Breast epithelium (tissue), 4 donors: ENCODE measurements around the gene B3GAT3. TPM values are rescaled to one million over a fixed set of nuclear protein-coding genes. Genes with fewer than 3 reads are reported as not detected.

Experiments
- DNase-seq, 2 donors: peaks; one replicate each; pipeline ENCODE4 v3.0.0-alpha.2; 2019; ENCODE audit warnings: low spot score in 2 of 2
- H3K27ac ChIP-seq, 2 donors: fragments of 200-600 bp; sonication (generic) in 1 of 2; one replicate each; pipeline ENCODE4 v1.5.1; 2016 to 2019; ENCODE audit warnings: mild to moderate bottlenecking in 1 of 2
- H3K27me3 ChIP-seq, 2 donors: fragments of 200-600 bp; sonication (generic) in 1 of 2; one replicate each; pipeline versions ENCODE4 v1.5.1 to v1.6.0; 2017 to 2019; ENCODE audit warnings: control low read depth in 1 of 2, mild to moderate bottlenecking in 1 of 2
- H3K36me3 ChIP-seq: fragments of 200-600 bp; one replicate; pipeline ENCODE4 v1.5.1; 2019
- H3K4me1 ChIP-seq, 2 donors: fragments of 200-600 bp; sonication (generic); one replicate each; pipeline ENCODE4 v1.5.1; 2016 to 2019; ENCODE audit warnings: control low read depth in 1 of 2
- H3K4me3 ChIP-seq, 3 donors: fragments of 200-600 bp; sonication (generic); 1 replicate in 2 of 3; 2 replicates in 1 of 3; pipeline ENCODE4 v1.5.1; 2016 to 2019; ENCODE audit warnings: mild to moderate bottlenecking in 3 of 3, moderate library complexity in 2 of 3
- H3K9me3 ChIP-seq, 2 donors: fragments of 200-600 bp; sonication (generic) in 1 of 2; one replicate each; pipeline ENCODE4 v1.5.1; 2016 to 2019; ENCODE audit warnings: control low read depth in 1 of 2
- CTCF ChIP-seq, 3 donors: fragments of 450-650 bp; IDR thresholded peaks; one replicate each; pipeline ENCODE4 v1.5.1; 2016 to 2017; ENCODE audit warnings: antibody characterized with exemption in 3 of 3, mild to moderate bottlenecking in 3 of 3, moderate library complexity in 3 of 3
- POLR2A ChIP-seq: fragments of 450-650 bp; IDR thresholded peaks from one replicate; pipeline ENCODE4 v1.6.1; 2016; ENCODE audit warnings: antibody characterized with exemption, mild to moderate bottlenecking, moderate library complexity
- POLR2AphosphoS5 ChIP-seq, 3 donors: sonication (generic); formaldehyde crosslinking; IDR thresholded peaks; one replicate each; pipeline ENCODE4 v1.6.1; 2017; ENCODE audit warnings: antibody characterized with exemption in 3 of 3
- intact Hi-C: fragments of 100-400 bp; cut with DNase I; formaldehyde crosslinking; loops from one replicate; pipeline ENCODE4 v1.15.1; 2023; ENCODE audit warnings: low total_unique reads
- total RNA-seq, 3 donors: library from RNA; depleted of rRNA; stranded (reverse); fragments of >200 nt; gene quantifications; one replicate each; pipeline ENCODE4 v1.1.0, GENCODE V29; 2016

B3GAT3 gene
- total RNA-seq, 3 donors from 2014 or later = 19.0 to 38.0 (median 29.6) TPM

GRCh38 chr11:62567018-62567633 is 54.7 kb downstream of the B3GAT3 start:
- TF ChIP-seq CTCF (IDR thresholded peaks at IDR 0.05) (no peak), POLR2AphosphoS5 (IDR thresholded peaks at IDR 0.05) (no peak), POLR2A (no peak)
- H3K27me3 ChIP-seq = no peaks in the 10 kb centered on the region

GRCh38 chr11:62566247-62566646 is 55.5 kb downstream of the B3GAT3 start:
- intact Hi-C loops = no loop called here
- no peak for DNase-seq
- H3K36me3 ChIP-seq = no peaks in the 10 kb centered on the region
- TF ChIP-seq POLR2A (no peak), CTCF (IDR thresholded peaks at IDR 0.05) (no peak), POLR2AphosphoS5 (IDR thresholded peaks at IDR 0.05) (no peak)
- no peaks in the 10 kb centered on the region for H3K27me3 ChIP-seq
- H3K4me1 ChIP-seq = no peaks in the 10 kb centered on the region
- H3K4me3 ChIP-seq = no peak overlapping the region
- H3K27ac ChIP-seq = no peak overlapping the region
- no peaks in the 10 kb centered on the region for H3K9me3 ChIP-seq

More at GRCh38 chr11:62567018-62567633, 54.7 kb downstream of the B3GAT3 start:
- no peaks in the 10 kb centered on the region for H3K36me3 ChIP-seq
- intact Hi-C loops = no loop called here
- no peaks in the 10 kb centered on the region for H3K4me1 ChIP-seq
- H3K27ac ChIP-seq = peak overlapping the region in 1 of 2 donors; percentile 29
- H3K4me3 ChIP-seq = no peak overlapping the region
- DNase-seq = no peak
- no peaks in the 10 kb centered on the region for H3K9me3 ChIP-seq

Other genes starting within 250 kb of the B3GAT3 start
- not detected for gene SCGB1A1, start 203.0 kb downstream of the B3GAT3 start, total RNA-seq
- gene AHNAK, start 75.2 kb downstream of the B3GAT3 start, total RNA-seq = 1,000 to 10,000 TPM in 2 of 3 donors, 100 to 1,000 TPM in 1; 636 to 1,393 (median 1,040) TPM
- 1,000 to 10,000 TPM; 1,312 to 1,961 (median 1,794) TPM for gene EEF1G, start 48.1 kb downstream of the B3GAT3 start, total RNA-seq
- 10 to 100 TPM in 2 of 3 donors, 1 to 10 TPM in 1; 7.7 to 12.1 (median 10.7) TPM for gene TUT1, start 30.5 kb downstream of the B3GAT3 start, total RNA-seq
- gene MTA2, start 20.1 kb downstream of the B3GAT3 start, total RNA-seq = 10 to 100 TPM; 61.3 to 92.8 (median 85.5) TPM
- gene EML3, start 9.2 kb downstream of the B3GAT3 start, total RNA-seq = 10 to 100 TPM; 34.7 to 58.7 (median 35.7) TPM
- 10 to 100 TPM in 2 of 3 donors, 1 to 10 TPM in 1; 8.5 to 11.5 (median 11.0) TPM for gene ROM1, start 8.7 kb downstream of the B3GAT3 start, total RNA-seq
- gene GANAB, start 24.6 kb upstream of the B3GAT3 start, total RNA-seq = 100 to 1,000 TPM; 114 to 116 (median 116) TPM
- gene INTS5, start 31.3 kb upstream of the B3GAT3 start, total RNA-seq = 10 to 100 TPM; 14.6 to 19.0 (median 18.4) TPM
- gene C11orf98, start 43.2 kb upstream of the B3GAT3 start, total RNA-seq = 10 to 100 TPM; 22.9 to 42.9 (median 25.2) TPM
- gene CSKMT, start 43.3 kb upstream of the B3GAT3 start, total RNA-seq = 10 to 100 TPM in 1 of 3 donors, 1 to 10 TPM in 2; 5.4 to 16.1 (median 5.8) TPM
- gene UQCC3, start 49.7 kb upstream of the B3GAT3 start, total RNA-seq = 1 to 10 TPM; 7.4 to 9.8 (median 8.3) TPM
- gene LBHD1, start 50.3 kb upstream of the B3GAT3 start, total RNA-seq = 1 to 10 TPM; 4.3 to 6.0 (median 5.6) TPM
- gene UBXN1, start 57.1 kb upstream of the B3GAT3 start, total RNA-seq = 100 to 1,000 TPM; 204 to 248 (median 239) TPM
- gene LRRN4CL, start 67.5 kb upstream of the B3GAT3 start, total RNA-seq = 10 to 100 TPM in 2 of 3 donors, 1 to 10 TPM in 1; 9.8 to 15.1 (median 13.6) TPM
- gene BSCL2, start 85.4 kb upstream of the B3GAT3 start, total RNA-seq = 10 to 100 TPM; 40.2 to 58.4 (median 54.1) TPM
- not detected for gene GNG3, start 85.7 kb upstream of the B3GAT3 start, total RNA-seq
- 10 to 100 TPM; 22.3 to 24.5 (median 23.6) TPM for gene HNRNPUL2, start 105.5 kb upstream of the B3GAT3 start, total RNA-seq
- 10 to 100 TPM; 19.2 to 26.2 (median 25.8) TPM for gene TTC9C, start 106.5 kb upstream of the B3GAT3 start, total RNA-seq
- 1 to 10 TPM; 5.9 to 9.7 (median 9.0) TPM for gene ZBTB3, start 132.2 kb upstream of the B3GAT3 start, total RNA-seq
- 10 to 100 TPM; 54.2 to 80.6 (median 65.5) TPM for gene POLR2G, start 139.6 kb upstream of the B3GAT3 start, total RNA-seq
- gene TAF6L, start 149.4 kb upstream of the B3GAT3 start, total RNA-seq = 10 to 100 TPM; 14.1 to 20.8 (median 20.5) TPM
- 10 to 100 TPM; 61.4 to 66.9 (median 64.9) TPM for gene TMEM179B, start 165.4 kb upstream of the B3GAT3 start, total RNA-seq
- gene TMEM223, start 170.0 kb upstream of the B3GAT3 start, total RNA-seq = 10 to 100 TPM; 26.9 to 34.1 (median 29.8) TPM
- gene NXF1, start 183.5 kb upstream of the B3GAT3 start, total RNA-seq = 10 to 100 TPM; 74.9 to 89.3 (median 76.4) TPM
- gene STX5, start 210.1 kb upstream of the B3GAT3 start, total RNA-seq = 10 to 100 TPM; 30.8 to 42.3 (median 34.2) TPM
- gene TEX54, start 210.9 kb upstream of the B3GAT3 start, total RNA-seq = 1 to 10 TPM in 1 of 3 donors, not detected in 2; 1.6 TPM
- gene WDR74, start 217.6 kb upstream of the B3GAT3 start, total RNA-seq = 10 to 100 TPM; 46.6 to 62.6 (median 48.7) TPM